Sigmoid colon (tissue), 7 donors: ENCODE results near the gene IGLL5. TPM values are rescaled to one million over a fixed set of nuclear protein-coding genes. Genes with fewer than 3 reads are reported as not detected.

Experiments
- DNase-seq: peaks from one replicate; pipeline ENCODE4 v3.0.0-alpha.2; 2019
- H3K27ac ChIP-seq, 4 donors: fragments of 200-600 bp; sonication (generic); one replicate each; pipeline ENCODE4 v1.5.1; 2016 to 2019; ENCODE audit warnings: mild to moderate bottlenecking in 1 of 4
- H3K27me3 ChIP-seq, 3 donors: fragments of 200-600 bp; sonication (generic); one replicate each; pipeline ENCODE4 v1.5.1; 2019; ENCODE audit warnings: mild to moderate bottlenecking in 1 of 3
- H3K36me3 ChIP-seq, 4 donors: fragments of 200-600 bp; sonication (generic); one replicate each; pipeline ENCODE4 v1.5.1; 2016 to 2019
- H3K4me1 ChIP-seq, 4 donors: fragments of 200-600 bp; sonication (generic); one replicate each; pipeline ENCODE4 v1.5.1; 2017 to 2019
- H3K4me3 ChIP-seq, 4 donors: fragments of 200-600 bp; sonication (generic); one replicate each; pipeline ENCODE4 v1.5.1; 2017 to 2019; ENCODE audit warnings: mild to moderate bottlenecking in 2 of 4, moderate library complexity in 1 of 4
- H3K9me3 ChIP-seq, 4 donors: fragments of 200-600 bp in 3 of 4; sonication (generic) in 3 of 4; one replicate each; pipeline versions ENCODE4 v1.5.1 to v1.6.1; 2013 to 2019
- EP300 ChIP-seq, 4 donors: sonication (generic); formaldehyde crosslinking; IDR thresholded peaks; one replicate each; pipeline ENCODE4 v1.6.1; 2017; ENCODE audit warnings: antibody characterized with exemption in 4 of 4
- POLR2A ChIP-seq, 2 donors: fragments of 450-650 bp; IDR thresholded peaks; one replicate each; pipeline ENCODE4 v1.6.1; 2016; ENCODE audit warnings: antibody characterized with exemption in 2 of 2, mild to moderate bottlenecking in 2 of 2, moderate library complexity in 2 of 2
- POLR2AphosphoS5 ChIP-seq, 4 donors: sonication (generic); formaldehyde crosslinking; IDR thresholded peaks; one replicate each; pipeline ENCODE4 v1.6.1; 2017; ENCODE audit warnings: antibody characterized with exemption in 4 of 4
- WGBS, 2 donors: extraction: QIAGEN DNeasy Blood & Tissue Kit; methylation state at CpG; one replicate each; pipeline ENCODE4 v1.1.7; 2013; 5-methylcytosine and 5-hydroxymethylcytosine counted together
- intact Hi-C: fragments of 100-400 bp; cut with DNase I; formaldehyde crosslinking; loops from one replicate; pipeline ENCODE4 v1.15.1; 2023
- polyA plus RNA-seq, 3 donors: library from polyadenylated mRNA; stranded (reverse); fragments of 200-250 nt; gene quantifications; one replicate each; pipeline ENCODE4 v1.2.3, GENCODE V29; 2013
- total RNA-seq, 4 donors: library from RNA; depleted of rRNA; stranded (reverse); fragments of >200 nt; gene quantifications; one replicate each; pipeline ENCODE4 v1.1.0, GENCODE V29; 2016
- TF ChIP-seq, protein P1 (sequence below), 4 experiments: fragments of 450-650 bp in 3 of 4; fragments of 200-600 bp in 1 of 4; IDR thresholded peaks; one replicate each; pipeline ENCODE4 v1.5.1; 2016 to 2019; ENCODE audit warnings: antibody characterized with exemption in 4 of 4, mild to moderate bottlenecking in 3 of 4, moderate library complexity in 2 of 4
- donor health status: healthy with polysubstance abuse.
- donor health status: Bipolar disorder and iron deficiency.
- donor health status: healthy.

IGLL5 gene
- total and polyA plus RNA-seq, 7 donors = 0.99 to 39.6 (median 14.2) TPM; not detected in 3

DNA sequence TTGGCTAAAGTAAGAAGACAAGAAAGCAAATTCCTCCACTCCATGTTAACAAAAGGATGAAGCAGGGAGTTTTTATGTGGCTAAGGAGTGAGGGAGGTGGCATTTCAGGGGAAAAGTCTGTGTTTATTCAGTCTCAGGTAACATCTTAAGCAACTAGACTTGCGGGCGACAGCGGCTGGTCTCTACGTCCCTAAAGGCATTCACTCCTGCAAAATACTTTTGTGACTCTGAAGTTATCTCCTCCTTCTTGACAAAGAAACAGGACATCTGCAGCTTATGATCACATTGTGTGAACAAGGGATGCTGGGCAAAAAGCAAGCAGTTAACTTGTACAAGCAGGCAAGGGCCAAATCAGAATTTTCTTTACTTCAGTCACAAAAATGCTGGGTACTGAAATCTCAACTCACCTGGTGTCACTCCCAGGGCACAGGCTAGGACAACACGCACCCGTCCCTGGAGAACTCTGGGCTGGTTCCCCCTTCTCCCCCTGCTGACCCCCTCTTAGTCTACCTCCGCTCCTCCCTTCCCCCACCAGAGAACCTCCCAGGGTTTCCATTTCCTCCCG, 38.3 kb downstream of the IGLL5 start:
- Histone ChIP-seq H3K27me3 (no peaks in the 10 kb centered on the region), H3K27ac (no peak overlapping the region), H3K36me3 (no peaks in the 10 kb centered on the region), H3K4me1 (no peaks in the 10 kb centered on the region), H3K4me3 (no peak overlapping the region), H3K9me3 (no peaks in the 10 kb centered on the region)
- TF ChIP-seq, protein P1, sequence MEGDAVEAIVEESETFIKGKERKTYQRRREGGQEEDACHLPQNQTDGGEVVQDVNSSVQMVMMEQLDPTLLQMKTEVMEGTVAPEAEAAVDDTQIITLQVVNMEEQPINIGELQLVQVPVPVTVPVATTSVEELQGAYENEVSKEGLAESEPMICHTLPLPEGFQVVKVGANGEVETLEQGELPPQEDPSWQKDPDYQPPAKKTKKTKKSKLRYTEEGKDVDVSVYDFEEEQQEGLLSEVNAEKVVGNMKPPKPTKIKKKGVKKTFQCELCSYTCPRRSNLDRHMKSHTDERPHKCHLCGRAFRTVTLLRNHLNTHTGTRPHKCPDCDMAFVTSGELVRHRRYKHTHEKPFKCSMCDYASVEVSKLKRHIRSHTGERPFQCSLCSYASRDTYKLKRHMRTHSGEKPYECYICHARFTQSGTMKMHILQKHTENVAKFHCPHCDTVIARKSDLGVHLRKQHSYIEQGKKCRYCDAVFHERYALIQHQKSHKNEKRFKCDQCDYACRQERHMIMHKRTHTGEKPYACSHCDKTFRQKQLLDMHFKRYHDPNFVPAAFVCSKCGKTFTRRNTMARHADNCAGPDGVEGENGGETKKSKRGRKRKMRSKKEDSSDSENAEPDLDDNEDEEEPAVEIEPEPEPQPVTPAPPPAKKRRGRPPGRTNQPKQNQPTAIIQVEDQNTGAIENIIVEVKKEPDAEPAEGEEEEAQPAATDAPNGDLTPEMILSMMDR (IDR thresholded peaks at IDR 0.05) = no peak
- no peak for TF ChIP-seq POLR2AphosphoS5 (IDR thresholded peaks at IDR 0.05)
- TF ChIP-seq POLR2A (IDR thresholded peaks at IDR 0.05) = no peak
- TF ChIP-seq EP300 (IDR thresholded peaks at IDR 0.05) = no peak
- DNase-seq = no peak
- WGBS, 2 donors = 69 to 80% methylated on average over 8 of the region's 8 CpGs
- intact Hi-C loops = no loop called here

DNA sequence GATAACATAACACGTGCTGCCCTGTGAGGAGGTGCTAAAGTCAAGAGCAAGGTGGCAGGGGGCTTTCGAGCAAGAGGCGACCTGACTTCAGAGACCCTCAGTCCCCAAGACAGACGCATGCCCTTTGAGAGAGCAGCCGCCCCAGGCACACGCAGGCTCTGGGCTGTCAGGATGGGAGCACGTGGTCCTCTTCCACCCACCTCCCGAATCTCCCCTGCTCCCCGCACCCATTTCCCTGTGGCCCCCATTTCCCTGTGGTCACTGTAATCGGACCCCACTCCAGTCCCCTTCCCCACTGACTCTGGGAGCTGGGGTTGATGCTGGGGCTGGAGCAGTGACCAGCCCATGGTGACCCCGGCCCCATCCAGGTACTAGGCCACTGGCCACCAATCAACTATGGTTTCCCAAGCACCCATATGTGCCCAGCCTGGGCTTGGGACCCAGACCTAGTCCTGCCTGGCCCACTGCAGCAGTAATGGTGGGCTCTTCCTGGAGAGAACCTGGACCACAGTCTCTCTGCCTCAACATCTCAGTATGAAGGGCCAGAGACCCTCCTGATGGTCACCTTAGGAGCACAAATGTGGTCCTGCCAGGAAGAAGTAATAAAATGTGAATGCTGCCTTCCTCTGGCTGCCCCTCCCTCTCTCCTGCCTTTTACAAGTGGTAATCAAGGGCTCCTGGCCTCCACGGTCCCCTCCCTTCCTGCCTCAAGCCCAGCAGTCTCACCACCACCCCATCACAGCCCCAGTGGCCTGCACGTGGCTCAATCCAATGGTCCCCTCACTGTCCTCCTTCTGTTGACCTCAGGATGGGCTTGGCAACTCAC, 39.0 kb downstream of the IGLL5 start:
- no peak overlapping the region for H3K27ac ChIP-seq
- WGBS, 2 donors = 70 to 76% methylated on average over 13 of the region's 13 CpGs
- DNase-seq = no peak
- no peaks in the 10 kb centered on the region for H3K4me1 ChIP-seq
- no peak overlapping the region for H3K4me3 ChIP-seq
- H3K36me3 ChIP-seq = no peaks in the 10 kb centered on the region
- no peaks in the 10 kb centered on the region for H3K9me3 ChIP-seq
- peaks cover 0 to 4% (median 0%) of the 10 kb centered on the region in 3 donors for H3K27me3 ChIP-seq
- TF ChIP-seq, protein P1 (IDR thresholded peaks at IDR 0.05) = no peak
- TF ChIP-seq EP300 (IDR thresholded peaks at IDR 0.05) (no peak), POLR2AphosphoS5 (IDR thresholded peaks at IDR 0.05) (no peak)
- intact Hi-C loops = no loop called here

DNA sequence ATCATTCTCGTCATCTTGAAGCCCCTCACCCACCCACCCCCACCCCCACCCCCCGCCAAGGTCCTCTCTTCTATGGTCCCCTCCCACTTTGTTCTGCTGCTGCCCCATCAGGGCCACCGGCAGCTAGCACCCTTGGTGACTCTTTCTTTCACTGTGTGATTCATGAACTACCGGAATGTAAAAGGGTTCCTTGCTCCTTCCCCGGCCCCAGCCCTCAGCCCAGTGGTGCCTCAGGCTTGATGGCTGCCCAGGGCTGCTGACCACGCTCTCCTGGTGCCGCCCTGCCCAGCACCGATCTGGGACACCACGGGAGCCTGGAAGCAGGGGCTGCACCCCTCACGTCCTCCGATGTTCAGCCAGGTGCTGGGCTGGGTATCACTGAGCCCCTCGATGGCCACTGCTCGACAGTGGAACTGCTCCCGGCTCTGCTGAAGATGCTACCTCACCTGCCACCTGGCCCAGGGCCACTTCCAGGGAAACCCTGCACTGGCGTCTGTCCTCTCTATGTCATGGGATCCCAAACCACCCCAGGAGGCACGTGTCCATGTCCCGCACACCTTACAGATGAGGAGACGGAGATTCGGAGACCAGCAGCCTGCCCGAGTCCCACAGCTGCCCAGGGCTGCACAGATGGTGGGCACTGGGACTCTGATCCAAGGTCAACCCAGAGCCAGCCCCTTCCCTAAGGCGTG, 39.7 kb downstream of the IGLL5 start:
- 73 to 90% methylated on average over 21 of the region's 21 CpGs for WGBS, 2 donors
- intact Hi-C loops = no loop called here
- TF ChIP-seq, protein P1 (IDR thresholded peaks at IDR 0.05) = no peak
- TF ChIP-seq EP300 (IDR thresholded peaks at IDR 0.05) (no peak), POLR2AphosphoS5 (IDR thresholded peaks at IDR 0.05) (no peak), POLR2A (IDR thresholded peaks at IDR 0.05) (no peak)
- Histone ChIP-seq H3K36me3 (no peaks in the 10 kb centered on the region), H3K4me1 (no peaks in the 10 kb centered on the region), H3K27ac (no peak overlapping the region), H3K9me3 (no peaks in the 10 kb centered on the region), H3K27me3 (peaks cover 0 to 6% (median 0%) of the 10 kb centered on the region in 3 donors), H3K4me3 (no peak overlapping the region)
- no peak for DNase-seq

DNA sequence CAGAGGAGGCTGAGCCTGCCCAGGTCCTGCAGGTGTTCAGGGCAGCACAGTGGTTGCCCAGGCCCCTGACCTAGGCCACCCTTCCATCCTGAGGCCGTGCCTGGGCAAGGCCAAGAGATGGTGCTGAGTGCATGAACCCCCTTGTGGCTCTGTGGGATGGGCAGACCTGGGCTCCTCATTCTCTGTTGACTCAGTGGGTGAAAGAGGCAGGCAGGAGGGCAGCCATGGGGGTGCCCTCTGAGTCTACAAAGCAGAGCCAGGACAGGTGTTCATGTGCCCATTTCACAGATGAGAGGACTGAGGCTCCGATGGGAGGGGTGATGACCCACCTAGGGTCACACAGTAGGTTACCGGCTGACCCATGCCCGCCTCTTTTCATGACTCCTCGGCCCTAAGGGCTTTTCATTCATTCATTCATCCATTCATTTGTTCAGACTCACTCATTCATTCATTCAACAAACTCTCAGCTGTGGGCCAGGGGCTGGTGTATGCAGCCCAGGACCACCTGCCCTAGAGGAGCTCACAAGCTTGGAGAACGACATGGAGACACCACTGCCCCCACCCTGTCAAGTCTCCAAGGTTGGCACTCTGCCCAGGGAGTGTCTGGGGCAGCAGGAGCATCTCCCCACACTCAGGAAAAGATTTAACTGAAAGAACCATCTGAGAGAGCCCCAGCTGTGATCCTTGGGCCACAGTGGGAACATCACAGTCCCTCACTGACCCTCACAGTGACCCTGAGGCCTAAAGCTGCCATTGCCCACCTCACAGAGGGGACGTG, 40.5 kb downstream of the IGLL5 start:
- no peaks in the 10 kb centered on the region for H3K36me3 ChIP-seq
- no peak overlapping the region for H3K4me3 ChIP-seq
- 66 to 72% methylated on average over 7 of the region's 7 CpGs for WGBS, 2 donors
- TF ChIP-seq POLR2AphosphoS5 (IDR thresholded peaks at IDR 0.05) (no peak), POLR2A (IDR thresholded peaks at IDR 0.05) (no peak), EP300 (IDR thresholded peaks at IDR 0.05) (no peak)
- TF ChIP-seq, protein P1 (IDR thresholded peaks at IDR 0.05) = no peak
- H3K27me3 ChIP-seq = peaks cover 0 to 6% (median 0%) of the 10 kb centered on the region in 3 donors
- no peak overlapping the region for H3K27ac ChIP-seq
- H3K9me3 ChIP-seq = no peaks in the 10 kb centered on the region
- no peak for DNase-seq
- H3K4me1 ChIP-seq = no peaks in the 10 kb centered on the region
- intact Hi-C loops = no loop called here
